ENCODE data around the gene SYNDIG1L. TPM values are rescaled to one million over a fixed set of nuclear protein-coding genes. Genes with fewer than 3 reads are reported as not detected.

Gene SYNDIG1L
- total and polyA plus RNA-seq, 9 of the 15 experiments (the other 6 are each of a cell fraction or from before 2014, with no cell fraction given), result not detected

GRCh38 chr14:74462993-74463392 lies 37.0 kb upstream of the SYNDIG1L start:
- in situ Hi-C loops (cut with MboI), result no loop called here
- ATAC-seq (no peak), FAIRE-seq (no peak), DNase-seq (ENCODE audit: extremely low read depth in 1 of 4, low spot score in 3 of 4) (no peak)
- H3K4me3 ChIP-seq, result no peak overlapping the region
- ChIA-PET POLR2A (no interaction called here), CTCF (ENCODE audit: low intra/inter-chr PET ratio) (no interaction called here)
- intact Hi-C loops (cut with micrococcal nuclease), result no loop called here
- no peaks in the 10 kb centered on the region for H3K79me2 ChIP-seq (ENCODE audit: control insufficient read depth, insufficient read depth, low read length)
- no peak overlapping the region for H3K9ac ChIP-seq (ENCODE audit: insufficient read depth in 1 of 2, low read depth in 2 of 2, low read length in 2 of 2)
- no peaks in the 10 kb centered on the region for H3K9me3 ChIP-seq (replicated peaks; ENCODE audit: control insufficient read depth, insufficient read depth, low read depth, low read length)
- peaks cover 7 to 66% of the 10 kb centered on the region in 2 experiments; a peak in 4 of 5 replicates for H3K27me3 ChIP-seq (ENCODE audit: control insufficient read depth in 2 of 2, insufficient read depth in 2 of 2, low read length in 2 of 2)
- no peak overlapping the region for H3K27ac ChIP-seq (ENCODE audit: extremely low read depth, low read depth, low read length)
- H3K4me2 ChIP-seq (ENCODE audit: insufficient read depth, low read length), result no peak overlapping the region
- no peak overlapping the region for H2AFZ ChIP-seq (ENCODE audit: low read depth, low read length)
- no peaks in the 10 kb centered on the region for H3K36me3 ChIP-seq (ENCODE audit: control insufficient read depth, insufficient read depth, low read length)
- no TSS peak for BruUV-seq (replicated peaks)
- WGBS (ENCODE audit: insufficient coverage, low coverage, missing lambda C conversion rate), result 3% methylated on average over 3 of the region's 3 CpGs
- H3K9me1 ChIP-seq (ENCODE audit: control insufficient read depth, insufficient read depth, low read length), result no peaks in the 10 kb centered on the region
- H3K4me1 ChIP-seq (replicated peaks in 1 of 2; ENCODE audit: control insufficient read depth in 2 of 2, insufficient read depth in 2 of 2, low read length in 2 of 2), result no peaks in the 10 kb centered on the region; a peak in 1 of 5 replicates
- H4K20me1 ChIP-seq (replicated peaks; ENCODE audit: control insufficient read depth, insufficient read depth, low read length), result no peaks in the 10 kb centered on the region; the same call in 1 of the 2 replicates
- TF ChIP-seq TAL1 (IDR thresholded peaks at IDR 0.05), result no peak
- no peak for TF ChIP-seq NUFIP1 (IDR thresholded peaks at IDR 0.05; ENCODE audit: partially characterized antibody)
- TF ChIP-seq, protein P1, sequence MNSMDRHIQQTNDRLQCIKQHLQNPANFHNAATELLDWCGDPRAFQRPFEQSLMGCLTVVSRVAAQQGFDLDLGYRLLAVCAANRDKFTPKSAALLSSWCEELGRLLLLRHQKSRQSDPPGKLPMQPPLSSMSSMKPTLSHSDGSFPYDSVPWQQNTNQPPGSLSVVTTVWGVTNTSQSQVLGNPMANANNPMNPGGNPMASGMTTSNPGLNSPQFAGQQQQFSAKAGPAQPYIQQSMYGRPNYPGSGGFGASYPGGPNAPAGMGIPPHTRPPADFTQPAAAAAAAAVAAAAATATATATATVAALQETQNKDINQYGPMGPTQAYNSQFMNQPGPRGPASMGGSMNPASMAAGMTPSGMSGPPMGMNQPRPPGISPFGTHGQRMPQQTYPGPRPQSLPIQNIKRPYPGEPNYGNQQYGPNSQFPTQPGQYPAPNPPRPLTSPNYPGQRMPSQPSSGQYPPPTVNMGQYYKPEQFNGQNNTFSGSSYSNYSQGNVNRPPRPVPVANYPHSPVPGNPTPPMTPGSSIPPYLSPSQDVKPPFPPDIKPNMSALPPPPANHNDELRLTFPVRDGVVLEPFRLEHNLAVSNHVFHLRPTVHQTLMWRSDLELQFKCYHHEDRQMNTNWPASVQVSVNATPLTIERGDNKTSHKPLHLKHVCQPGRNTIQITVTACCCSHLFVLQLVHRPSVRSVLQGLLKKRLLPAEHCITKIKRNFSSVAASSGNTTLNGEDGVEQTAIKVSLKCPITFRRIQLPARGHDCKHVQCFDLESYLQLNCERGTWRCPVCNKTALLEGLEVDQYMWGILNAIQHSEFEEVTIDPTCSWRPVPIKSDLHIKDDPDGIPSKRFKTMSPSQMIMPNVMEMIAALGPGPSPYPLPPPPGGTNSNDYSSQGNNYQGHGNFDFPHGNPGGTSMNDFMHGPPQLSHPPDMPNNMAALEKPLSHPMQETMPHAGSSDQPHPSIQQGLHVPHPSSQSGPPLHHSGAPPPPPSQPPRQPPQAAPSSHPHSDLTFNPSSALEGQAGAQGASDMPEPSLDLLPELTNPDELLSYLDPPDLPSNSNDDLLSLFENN (IDR thresholded peaks at IDR 0.05; ENCODE audit: low read depth in 2 of 2, low read length in 2 of 2), result no peak
- no peak for TF ChIP-seq ZNF699 (CRISPR knock-in tag; IDR thresholded peaks at IDR 0.05; ENCODE audit: insufficient replicate concordance)
- TF ChIP-seq ATF2 (CRISPR knock-in tag; IDR thresholded peaks at IDR 0.05), result no peak
- TF ChIP-seq, protein P2, sequence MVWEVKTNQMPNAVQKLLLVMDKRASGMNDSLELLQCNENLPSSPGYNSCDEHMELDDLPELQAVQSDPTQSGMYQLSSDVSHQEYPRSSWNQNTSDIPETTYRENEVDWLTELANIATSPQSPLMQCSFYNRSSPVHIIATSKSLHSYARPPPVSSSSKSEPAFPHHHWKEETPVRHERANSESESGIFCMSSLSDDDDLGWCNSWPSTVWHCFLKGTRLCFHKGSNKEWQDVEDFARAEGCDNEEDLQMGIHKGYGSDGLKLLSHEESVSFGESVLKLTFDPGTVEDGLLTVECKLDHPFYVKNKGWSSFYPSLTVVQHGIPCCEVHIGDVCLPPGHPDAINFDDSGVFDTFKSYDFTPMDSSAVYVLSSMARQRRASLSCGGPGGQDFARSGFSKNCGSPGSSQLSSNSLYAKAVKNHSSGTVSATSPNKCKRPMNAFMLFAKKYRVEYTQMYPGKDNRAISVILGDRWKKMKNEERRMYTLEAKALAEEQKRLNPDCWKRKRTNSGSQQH (CRISPR knock-in tag; IDR thresholded peaks at IDR 0.05), result no peak
- TF ChIP-seq ZNF184 (CRISPR knock-in tag; IDR thresholded peaks at IDR 0.05), result no peak
- TF ChIP-seq FOXP1 (CRISPR knock-in tag; IDR thresholded peaks at IDR 0.05), result no peak
- TF ChIP-seq E2F4 (CRISPR knock-in tag; IDR thresholded peaks at IDR 0.05; ENCODE audit: low read depth), result no peak
- no peak for TF ChIP-seq MAFK (IDR thresholded peaks at IDR 0.05; ENCODE audit: low read length)
- TF ChIP-seq RAD21 (CRISPR knock-in tag; conservative IDR thresholded peaks at IDR 0.05 in 1 of 2, IDR thresholded peaks at IDR 0.05 in 1 of 2), result no peak
- no peak for TF ChIP-seq ZBTB9 (CRISPR knock-in tag; IDR thresholded peaks at IDR 0.05)
- no peak for TF ChIP-seq THAP7 (CRISPR knock-in tag; IDR thresholded peaks at IDR 0.05)

Data from K562 (cell line).